ENCODE measurements around the gene ARFRP1.

DNA sequence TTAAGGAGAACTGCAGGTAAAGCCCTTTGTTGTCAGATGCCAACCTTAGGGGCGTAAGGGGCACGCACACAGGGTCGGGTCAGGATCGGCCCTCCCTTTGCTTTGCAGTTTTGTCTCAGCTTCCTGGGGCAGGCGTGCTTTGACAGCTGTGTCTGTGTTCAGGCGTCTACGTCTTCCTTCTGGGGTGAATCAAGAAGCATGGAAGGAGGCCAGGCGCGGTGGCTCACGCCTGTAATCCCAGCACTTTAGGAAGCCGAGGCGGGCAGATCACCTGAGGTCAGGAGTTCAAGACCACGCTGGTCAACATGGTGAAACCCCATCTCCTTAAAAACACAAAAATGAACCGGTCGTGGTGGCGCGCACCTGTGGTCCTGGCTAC is 1.4 kb upstream of the ARFRP1 start:
- TF ChIP-seq EZH2 (IDR thresholded peaks at IDR 0.05; ENCODE audit: borderline replicate concordance, low read length), result no peak
- TF ChIP-seq, protein P1, sequence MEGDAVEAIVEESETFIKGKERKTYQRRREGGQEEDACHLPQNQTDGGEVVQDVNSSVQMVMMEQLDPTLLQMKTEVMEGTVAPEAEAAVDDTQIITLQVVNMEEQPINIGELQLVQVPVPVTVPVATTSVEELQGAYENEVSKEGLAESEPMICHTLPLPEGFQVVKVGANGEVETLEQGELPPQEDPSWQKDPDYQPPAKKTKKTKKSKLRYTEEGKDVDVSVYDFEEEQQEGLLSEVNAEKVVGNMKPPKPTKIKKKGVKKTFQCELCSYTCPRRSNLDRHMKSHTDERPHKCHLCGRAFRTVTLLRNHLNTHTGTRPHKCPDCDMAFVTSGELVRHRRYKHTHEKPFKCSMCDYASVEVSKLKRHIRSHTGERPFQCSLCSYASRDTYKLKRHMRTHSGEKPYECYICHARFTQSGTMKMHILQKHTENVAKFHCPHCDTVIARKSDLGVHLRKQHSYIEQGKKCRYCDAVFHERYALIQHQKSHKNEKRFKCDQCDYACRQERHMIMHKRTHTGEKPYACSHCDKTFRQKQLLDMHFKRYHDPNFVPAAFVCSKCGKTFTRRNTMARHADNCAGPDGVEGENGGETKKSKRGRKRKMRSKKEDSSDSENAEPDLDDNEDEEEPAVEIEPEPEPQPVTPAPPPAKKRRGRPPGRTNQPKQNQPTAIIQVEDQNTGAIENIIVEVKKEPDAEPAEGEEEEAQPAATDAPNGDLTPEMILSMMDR (conservative IDR thresholded peaks at IDR 0.05 in 1 of 2, IDR thresholded peaks at IDR 0.05 in 1 of 2; ENCODE audit: extremely low read depth in 1 of 2, insufficient read depth in 1 of 2, low read depth in 1 of 2, low read length in 2 of 2), result no peak

All from mammary epithelial cell (primary cell).